Measurements from ENCODE around the gene GNPTAB.

GNPTAB gene

DNA sequence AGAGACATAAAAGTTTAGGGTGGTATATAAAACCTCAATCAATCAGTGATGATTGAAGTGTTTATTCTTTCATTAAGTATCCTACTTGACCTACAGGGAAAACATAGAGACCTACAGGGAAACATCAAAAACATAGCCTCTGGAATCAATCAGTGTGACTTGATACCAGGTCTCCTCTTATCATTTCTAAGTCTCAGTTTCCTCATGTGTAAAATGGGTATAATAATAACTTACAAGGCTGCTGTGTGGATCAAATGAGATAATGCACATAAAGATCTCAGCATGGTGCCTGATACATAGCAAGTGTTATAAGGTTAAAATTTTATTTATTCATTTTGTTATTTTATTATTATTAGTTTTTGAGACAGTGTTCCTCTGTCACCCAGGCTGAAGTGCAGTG is 22.2 kb upstream of the GNPTAB start:
- TF ChIP-seq, protein P1, sequence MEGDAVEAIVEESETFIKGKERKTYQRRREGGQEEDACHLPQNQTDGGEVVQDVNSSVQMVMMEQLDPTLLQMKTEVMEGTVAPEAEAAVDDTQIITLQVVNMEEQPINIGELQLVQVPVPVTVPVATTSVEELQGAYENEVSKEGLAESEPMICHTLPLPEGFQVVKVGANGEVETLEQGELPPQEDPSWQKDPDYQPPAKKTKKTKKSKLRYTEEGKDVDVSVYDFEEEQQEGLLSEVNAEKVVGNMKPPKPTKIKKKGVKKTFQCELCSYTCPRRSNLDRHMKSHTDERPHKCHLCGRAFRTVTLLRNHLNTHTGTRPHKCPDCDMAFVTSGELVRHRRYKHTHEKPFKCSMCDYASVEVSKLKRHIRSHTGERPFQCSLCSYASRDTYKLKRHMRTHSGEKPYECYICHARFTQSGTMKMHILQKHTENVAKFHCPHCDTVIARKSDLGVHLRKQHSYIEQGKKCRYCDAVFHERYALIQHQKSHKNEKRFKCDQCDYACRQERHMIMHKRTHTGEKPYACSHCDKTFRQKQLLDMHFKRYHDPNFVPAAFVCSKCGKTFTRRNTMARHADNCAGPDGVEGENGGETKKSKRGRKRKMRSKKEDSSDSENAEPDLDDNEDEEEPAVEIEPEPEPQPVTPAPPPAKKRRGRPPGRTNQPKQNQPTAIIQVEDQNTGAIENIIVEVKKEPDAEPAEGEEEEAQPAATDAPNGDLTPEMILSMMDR (IDR thresholded peaks at IDR 0.05; ENCODE audit: control insufficient read depth, insufficient read depth, low read depth, low read length, missing control alignments): no peak
- DNase-seq (ENCODE audit: low read depth): no peak
- no peak overlapping the region for H3K4me3 ChIP-seq (ENCODE audit: control insufficient read depth, low read depth, low read length)

DNA sequence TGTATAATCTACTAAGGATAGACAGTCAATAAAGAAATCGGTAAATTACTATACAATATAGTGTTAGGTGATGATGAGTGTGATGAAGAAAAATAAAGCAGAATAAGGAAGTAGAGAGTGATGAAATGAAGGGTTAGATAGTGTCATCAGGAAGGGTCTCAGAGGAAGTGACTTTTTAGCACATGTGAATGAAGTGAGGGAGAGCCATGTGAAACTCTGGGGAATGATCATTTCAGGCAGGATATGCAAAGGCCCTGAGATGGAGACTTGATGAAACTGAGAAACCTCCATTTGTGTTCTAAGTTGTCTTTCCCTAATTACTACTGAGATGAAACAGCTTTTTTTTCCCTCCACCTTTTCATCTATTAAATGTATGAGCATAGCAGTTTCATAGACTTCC is 19.4 kb upstream of the GNPTAB start:
- no peak overlapping the region for H3K4me3 ChIP-seq (ENCODE audit: control insufficient read depth, low read depth, low read length)
- TF ChIP-seq, protein P1 (IDR thresholded peaks at IDR 0.05; ENCODE audit: control insufficient read depth, insufficient read depth, low read depth, low read length, missing control alignments): no peak
- no peak for DNase-seq (ENCODE audit: low read depth)

DNA sequence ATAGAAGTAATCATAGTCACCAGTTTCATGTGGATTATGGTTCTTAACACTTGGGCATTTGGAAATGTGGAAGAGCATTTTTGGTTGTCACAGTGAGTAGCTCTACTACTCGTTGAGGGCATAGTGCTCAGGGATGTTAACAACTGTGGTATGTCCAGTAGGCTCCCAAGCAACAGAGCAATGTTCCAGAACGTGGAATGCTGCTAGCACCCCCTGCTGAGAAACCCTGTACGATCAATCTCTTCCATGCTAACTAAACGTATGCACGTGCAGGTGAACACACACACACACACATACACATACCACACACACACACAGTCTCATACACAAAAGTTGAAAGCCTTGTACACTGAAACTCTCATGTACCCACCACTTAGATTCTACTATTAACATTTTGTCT is 16.6 kb upstream of the GNPTAB start:
- no peak for DNase-seq (ENCODE audit: low read depth)
- H3K4me3 ChIP-seq (ENCODE audit: control insufficient read depth, low read depth, low read length): no peak overlapping the region
- TF ChIP-seq, protein P1 (IDR thresholded peaks at IDR 0.05; ENCODE audit: control insufficient read depth, insufficient read depth, low read depth, low read length, missing control alignments): no peak

DNA sequence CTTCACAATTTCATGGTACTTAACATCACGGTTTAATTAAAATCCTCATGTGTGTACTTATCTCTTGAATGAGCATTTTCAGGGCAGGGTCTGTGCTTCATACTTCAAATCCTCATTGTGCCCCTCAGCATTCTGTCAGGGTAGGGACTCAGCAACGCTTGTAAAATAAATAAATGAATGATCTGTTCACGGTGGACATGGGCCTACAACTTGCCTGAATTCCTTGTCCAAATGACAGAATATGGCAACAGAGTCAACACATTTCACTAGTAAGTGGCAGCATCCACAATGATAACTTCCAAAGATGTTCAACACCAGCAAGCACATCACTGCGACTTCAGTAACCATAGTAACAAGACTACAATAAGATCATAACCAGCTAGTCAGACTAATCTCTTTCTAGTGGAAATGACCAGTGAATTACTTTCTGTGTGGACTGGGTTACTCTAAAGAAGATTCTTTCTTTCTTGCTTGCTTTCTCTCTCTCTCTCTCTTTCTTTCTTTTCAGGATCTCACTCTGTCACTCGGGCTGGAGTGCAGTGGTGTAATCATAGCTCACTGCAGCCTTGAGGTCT is 14.5 kb upstream of the GNPTAB start:
- DNase-seq (ENCODE audit: low read depth): no peak
- H3K4me3 ChIP-seq (ENCODE audit: control insufficient read depth, low read depth, low read length): no peak overlapping the region
- TF ChIP-seq, protein P1 (IDR thresholded peaks at IDR 0.05; ENCODE audit: control insufficient read depth, insufficient read depth, low read depth, low read length, missing control alignments): no peak

DNA sequence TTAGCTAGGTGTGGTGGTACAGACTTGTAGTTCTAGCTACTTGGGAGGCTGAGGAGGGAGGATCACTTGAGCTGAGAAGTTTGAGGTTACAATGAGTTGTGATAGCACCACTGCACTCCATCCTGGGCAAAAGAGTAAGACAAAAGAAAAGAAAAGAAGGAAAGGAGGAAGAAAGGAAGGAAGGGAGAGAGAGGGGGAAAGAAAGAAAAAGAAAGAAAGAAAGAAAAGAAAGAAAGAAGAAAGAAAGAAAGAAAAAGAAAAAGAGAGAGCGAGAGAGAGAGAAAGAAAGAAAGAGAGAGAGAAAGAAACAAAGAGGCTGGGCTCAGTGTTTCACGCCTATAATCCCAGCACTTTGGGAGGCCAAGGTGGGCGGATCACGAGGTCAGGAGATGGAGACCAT is 10.3 kb upstream of the GNPTAB start:
- TF ChIP-seq, protein P1 (IDR thresholded peaks at IDR 0.05; ENCODE audit: control insufficient read depth, insufficient read depth, low read depth, low read length, missing control alignments): no peak
- DNase-seq (ENCODE audit: low read depth): no peak
- no peak overlapping the region for H3K4me3 ChIP-seq (ENCODE audit: control insufficient read depth, low read depth, low read length)

DNA sequence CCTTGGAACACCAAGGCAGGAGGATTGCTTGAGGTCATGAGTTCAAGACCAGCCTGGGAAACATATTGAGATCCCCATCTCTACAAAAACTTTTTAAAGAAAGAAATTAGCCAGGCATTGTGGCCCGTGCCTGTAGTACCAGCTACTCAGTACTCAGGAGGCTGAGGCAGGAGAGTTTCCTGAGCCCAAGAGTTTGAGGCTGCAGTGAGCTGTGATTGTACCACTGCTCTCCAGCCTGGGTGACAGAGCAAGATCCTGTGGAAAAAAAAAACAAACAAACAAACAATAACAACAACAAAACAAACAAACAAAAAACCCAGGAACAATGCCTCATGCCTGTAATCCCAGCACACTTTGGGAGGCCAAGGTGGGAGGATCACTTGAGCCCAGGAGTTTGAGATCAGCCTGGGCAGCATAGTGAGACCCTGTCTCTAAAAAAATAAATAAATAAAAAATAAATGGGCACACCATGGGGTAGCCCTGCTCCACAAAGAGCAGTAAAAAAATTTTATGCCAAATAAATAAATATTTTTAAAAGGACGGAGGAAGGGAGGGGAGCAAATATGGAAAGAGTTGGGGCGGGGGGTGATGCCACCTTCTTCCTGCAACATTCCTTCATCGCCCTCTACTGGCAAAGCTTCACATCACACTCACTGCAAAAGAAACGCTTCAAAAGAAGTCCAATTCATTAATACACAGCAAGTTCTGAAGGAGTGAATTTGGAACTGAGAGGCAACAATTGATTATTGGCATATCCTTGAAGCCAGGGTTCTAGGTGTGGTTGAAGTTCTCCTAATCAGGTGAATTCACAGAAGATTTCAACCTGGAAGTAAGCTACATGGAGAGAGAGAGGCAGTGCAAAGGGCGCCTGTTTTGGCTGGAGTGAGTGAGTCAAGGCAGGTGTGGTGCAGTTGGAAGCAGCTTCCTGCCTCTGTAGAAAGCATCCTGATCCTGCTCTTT is 8.8 kb upstream of the GNPTAB start:
- no peak for DNase-seq (ENCODE audit: low read depth)
- no peak overlapping the region for H3K4me3 ChIP-seq (ENCODE audit: control insufficient read depth, low read depth, low read length)
- TF ChIP-seq, protein P1 (IDR thresholded peaks at IDR 0.05; ENCODE audit: control insufficient read depth, insufficient read depth, low read depth, low read length, missing control alignments): peak; percentile 86
